Panc1 (cell line): ENCODE data around the gene MAOB. TPM values are rescaled to one million over a fixed set of nuclear protein-coding genes. Genes with fewer than 3 reads are reported as not detected.
A peak's percentile ranks its signal among the peaks of the same experiment; 100 is the strongest.
"Not testable (repeated sequence)": the region's sequence is repeated elsewhere in the genome, so short reads cannot be mapped to it uniquely, and the experiment has no call there.

Experiments used
- ATAC-seq: fragments of 200-7000 bp; cut with Tn5 transposase; 2 replicates; pipeline ENCODE4 v1.9.1; 2020; ENCODE audit warnings: mild to moderate bottlenecking, moderate library complexity
- Bru-seq: library from RNA; stranded (reverse); fragments of 400-500 nt; gene quantifications from one replicate; lab custom pipeline; 2021; lab: Mats Ljungman, UMichigan
- BruChase-seq, 2 experiments: library from RNA; stranded (reverse); fragments of 400-500 nt; gene quantifications; one replicate each; lab custom pipeline; 2021; lab: Mats Ljungman, UMichigan
- BruUV-seq: library from RNA; stranded (reverse); fragments of 400-500 nt; replicated peaks from 2 replicates; lab custom pipeline; 2021; lab: Mats Ljungman, UMichigan
- CTCF ChIA-PET: fragments of 300-600 bp; sonication (Branson Sonifier 250); formaldehyde crosslinking; loops from one replicate; lab custom pipeline; 2022; ENCODE audit warnings: antibody characterized with exemption; lab: Charles Lee
- POLR2A ChIA-PET: fragments of 300-600 bp; sonication (Branson Sonifier 250); formaldehyde crosslinking; loops from one replicate; lab custom pipeline; 2022; ENCODE audit warnings: antibody characterized with exemption; lab: Charles Lee
- DNase-seq: peaks from one replicate; pipeline ENCODE4 v3.0.0-alpha.2; 2010; ENCODE audit warnings: low read depth, low spot score
- H3K27ac ChIP-seq: 2 replicates; pipeline ENCODE4 v1.5.1; 2011; ENCODE audit warnings: mild to moderate bottlenecking, low read length, inconsistent platforms
- H3K27me3 ChIP-seq: fragments of 200-500 bp; sonication (Bioruptor generic); 2 replicates; pipeline ENCODE4 v1.6.0; 2014; ENCODE audit warnings: low read length, inconsistent platforms; ENCODE audit not compliant: control insufficient read depth, insufficient read depth
- H3K36me3 ChIP-seq: fragments of 200-500 bp; sonication (Bioruptor generic); 2 replicates; pipeline ENCODE4 v1.5.1; 2014; ENCODE audit warnings: inconsistent platforms, mild to moderate bottlenecking, low read length, moderate library complexity; ENCODE audit not compliant: control insufficient read depth, insufficient read depth
- H3K4me1 ChIP-seq: 2 replicates; pipeline ENCODE4 v1.5.1; 2011; ENCODE audit warnings: inconsistent platforms, mild to moderate bottlenecking, low read length, moderate library complexity; ENCODE audit not compliant: control insufficient read depth, insufficient read depth
- H3K4me3 ChIP-seq, 2 experiments: 2 replicates each; pipeline ENCODE4 v1.5.1; 2011 to 2012; ENCODE audit warnings: low read depth in 2 of 2, low read length in 2 of 2, mild to moderate bottlenecking in 2 of 2, inconsistent platforms in 1 of 2, moderate library complexity in 1 of 2
- H3K9me3 ChIP-seq: fragments of 200-500 bp; sonication (Bioruptor generic); 2 replicates; pipeline ENCODE4 v1.5.1; 2014; ENCODE audit warnings: low read depth, mild to moderate bottlenecking, inconsistent platforms, low read length, moderate library complexity; ENCODE audit not compliant: control insufficient read depth, insufficient read depth
- POLR2AphosphoS5 ChIP-seq: IDR thresholded peaks from 2 replicates; pipeline ENCODE4 v1.6.1; 2012; ENCODE audit warnings: mild to moderate bottlenecking, low read depth, low read length, moderate library complexity
- REST ChIP-seq, 2 experiments: IDR thresholded peaks; 2 replicates each; pipeline ENCODE4 v1.6.1; 2011 to 2012; ENCODE audit warnings: low read depth in 2 of 2, control low read depth in 1 of 2, low read length in 1 of 2, mild to moderate bottlenecking in 1 of 2, moderate library complexity in 1 of 2; ENCODE audit not compliant: insufficient read depth in 1 of 2
- SIN3A ChIP-seq: IDR thresholded peaks from 2 replicates; pipeline ENCODE4 v1.6.1; 2012; ENCODE audit warnings: low read depth, mild to moderate bottlenecking, low read length, moderate library complexity, borderline replicate concordance; ENCODE audit not compliant: insufficient read depth
- TCF7L2 ChIP-seq: IDR thresholded peaks from 2 replicates; pipeline ENCODE4 v1.6.1; 2011; ENCODE audit warnings: mild to moderate bottlenecking, low read depth, low read length, inconsistent platforms
- in situ Hi-C: cut with HindIII; loops from 2 replicates; pipeline ENCODE4 v1.10.0; 2016; ENCODE audit warnings: low sequenced_read_pairs, low pct_unique_long_range_greater_than_20kb
- intact Hi-C: fragments of 100-400 bp; cut with micrococcal nuclease; formaldehyde crosslinking; loops from one replicate; pipeline ENCODE4 v1.10.0; 2022; ENCODE audit not compliant: unreplicated experiment
- long read RNA-seq: library from polyadenylated mRNA; unstranded; transcript quantifications from one replicate; pipeline ENCODE4 v2.0.0, GENCODE V29; 2021; ENCODE audit not compliant: unreplicated experiment
- polyA plus RNA-seq: library from polyadenylated mRNA; unstranded; fragments of >200 nt; gene quantifications from one replicate; pipeline ENCODE4 v1.2.1, GENCODE V29; 2012; ENCODE audit warnings: missing spikeins; ENCODE audit not compliant: insufficient read length
- total RNA-seq: library from RNA; stranded (reverse); gene quantifications from one replicate; pipeline ENCODE4 v1.2.1, GENCODE V29; 2021; ENCODE audit not compliant: unreplicated experiment
- TF ChIP-seq, protein P1 (sequence below): fragments of 450-650 bp; IDR thresholded peaks from 2 replicates; pipeline ENCODE4 v1.5.1; 2017; ENCODE audit warnings: mild to moderate bottlenecking

Gene MAOB
- total RNA-seq (not detected), Bru-seq, nascent RNA (percentile 2 among the genes with signal in this experiment), BruChase-seq, experiment 1, labeled RNA remaining after a 2-hour chase (percentile 4 among the genes with signal in this experiment), BruChase-seq, experiment 2, labeled RNA remaining after a 6-hour chase (percentile 6 among the genes with signal in this experiment)
- polyA plus RNA-seq: not detected
- long read RNA-seq: 0 reads

GRCh38 chrX:43882294-43882681, at the start of gene MAOB:
Gene MAOB (minus strand): TSS chrX:43882450. CDS start chrX:43882299, 151 bp downstream.
- in situ Hi-C loops: no loop called here
- DNase-seq: no peak

DNA sequence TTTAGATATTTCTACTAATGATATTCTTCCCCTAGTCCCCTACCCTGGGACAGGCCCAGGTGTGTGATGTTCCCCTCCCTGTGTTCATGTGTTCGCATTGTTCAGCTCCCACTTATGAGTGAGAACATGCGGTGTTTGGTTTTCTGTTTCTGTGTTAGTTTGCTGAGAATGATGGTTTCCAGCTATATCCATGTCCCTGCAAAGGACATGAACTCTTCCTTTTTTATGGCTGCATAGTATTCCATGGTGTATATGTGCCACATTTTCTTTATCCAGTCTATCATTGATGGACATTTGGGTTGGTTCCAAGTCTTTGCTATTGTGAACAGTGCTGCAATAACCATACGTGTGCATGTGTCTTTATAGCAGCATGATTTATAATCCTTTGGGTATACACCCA, 39.8 kb upstream of the MAOB start:
- DNase-seq, H3K27ac ChIP-seq, BruUV-seq, POLR2A ChIA-PET, in situ Hi-C loops, H3K9me3 ChIP-seq, H3K4me3 ChIP-seq, CTCF ChIA-PET, H3K4me1 ChIP-seq, intact Hi-C loops, H3K36me3 ChIP-seq, ATAC-seq, H3K27me3 ChIP-seq: not testable (repeated sequence)

More at GRCh38 chrX:43882294-43882681, at the start of gene MAOB:
- Histone ChIP-seq H3K4me1 (no peaks in the 10 kb centered on the region), H3K27me3 (no peaks in the 10 kb centered on the region; the same call in 1 of the 2 replicates), H3K27ac (no peak within 1 kb of the TSS), H3K4me3 (no peak within 1 kb of the TSS), H3K9me3 (no peaks in the 10 kb centered on the region), H3K36me3 (no peaks in the 10 kb centered on the region)
- intact Hi-C loops: no loop called here
- no TSS peak for BruUV-seq
- ATAC-seq: no peak
- TF ChIP-seq REST (IDR thresholded peaks at IDR 0.05; ENCODE audit: insufficient read depth in 1 of 2, low read depth in 2 of 2, low read length in 1 of 2): no peak
- TF ChIP-seq SIN3A: no peak
- no peak for TF ChIP-seq POLR2AphosphoS5
- no peak for TF ChIP-seq TCF7L2
- TF ChIP-seq, protein P1, sequence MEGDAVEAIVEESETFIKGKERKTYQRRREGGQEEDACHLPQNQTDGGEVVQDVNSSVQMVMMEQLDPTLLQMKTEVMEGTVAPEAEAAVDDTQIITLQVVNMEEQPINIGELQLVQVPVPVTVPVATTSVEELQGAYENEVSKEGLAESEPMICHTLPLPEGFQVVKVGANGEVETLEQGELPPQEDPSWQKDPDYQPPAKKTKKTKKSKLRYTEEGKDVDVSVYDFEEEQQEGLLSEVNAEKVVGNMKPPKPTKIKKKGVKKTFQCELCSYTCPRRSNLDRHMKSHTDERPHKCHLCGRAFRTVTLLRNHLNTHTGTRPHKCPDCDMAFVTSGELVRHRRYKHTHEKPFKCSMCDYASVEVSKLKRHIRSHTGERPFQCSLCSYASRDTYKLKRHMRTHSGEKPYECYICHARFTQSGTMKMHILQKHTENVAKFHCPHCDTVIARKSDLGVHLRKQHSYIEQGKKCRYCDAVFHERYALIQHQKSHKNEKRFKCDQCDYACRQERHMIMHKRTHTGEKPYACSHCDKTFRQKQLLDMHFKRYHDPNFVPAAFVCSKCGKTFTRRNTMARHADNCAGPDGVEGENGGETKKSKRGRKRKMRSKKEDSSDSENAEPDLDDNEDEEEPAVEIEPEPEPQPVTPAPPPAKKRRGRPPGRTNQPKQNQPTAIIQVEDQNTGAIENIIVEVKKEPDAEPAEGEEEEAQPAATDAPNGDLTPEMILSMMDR: no peak
- CTCF ChIA-PET: no interaction called here
- POLR2A ChIA-PET: no interaction called here

GRCh38 chrX:43910772-43911171, 28.5 kb upstream of the MAOB start:
- CTCF ChIA-PET, in situ Hi-C loops, DNase-seq, ATAC-seq, intact Hi-C loops, POLR2A ChIA-PET, H3K4me1 ChIP-seq, H3K27ac ChIP-seq, H3K9me3 ChIP-seq, H3K4me3 ChIP-seq, H3K36me3 ChIP-seq, BruUV-seq, H3K27me3 ChIP-seq: not testable (repeated sequence)
